Erythroblast (primary cell): ENCODE results near the gene CBFA2T2.

Experiments
- GATA1 ChIP-seq: IDR thresholded peaks from 2 replicates; pipeline ENCODE4 v1.6.1; 2011; ENCODE audit warnings: low read depth, mild to moderate bottlenecking, control low read depth, low read length, moderate library complexity
- POLR2A ChIP-seq: IDR thresholded peaks from 2 replicates; pipeline ENCODE4 v1.6.1; 2011; ENCODE audit warnings: mild to moderate bottlenecking, low read length

DNA sequence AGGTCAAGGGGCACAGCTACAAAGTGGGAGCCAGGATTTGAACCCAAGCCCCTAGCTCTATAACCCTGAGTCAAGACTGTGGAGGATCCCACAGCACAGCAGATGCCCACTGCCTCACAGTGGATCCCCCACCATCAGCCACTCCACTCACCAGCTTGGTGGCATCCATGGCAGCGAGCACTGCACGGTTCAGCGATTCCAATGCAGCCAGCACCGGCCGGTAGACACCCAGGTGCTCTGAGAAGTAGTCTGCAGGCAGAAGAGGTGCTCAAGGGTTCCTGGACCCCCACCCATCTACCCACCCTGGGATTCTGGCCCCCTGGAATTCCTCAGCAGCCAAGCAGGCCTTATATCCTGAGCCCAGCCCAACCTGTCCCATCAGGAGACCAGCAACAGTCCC, 179.3 kb downstream of the CBFA2T2 start:
- TF ChIP-seq POLR2A = no peak
- TF ChIP-seq GATA1 = no peak
